Left kidney (tissue), 8 donors: Measurements from ENCODE around the gene AP1G1. TPM values are rescaled to one million over a fixed set of nuclear protein-coding genes. Genes with fewer than 3 reads are reported as not detected.
A peak's percentile ranks its signal among the peaks of the same experiment; 100 is the strongest.
"Not testable (repeated sequence)": the region's sequence is repeated elsewhere in the genome, so short reads cannot be mapped to it uniquely, and the experiment has no call there.

Experiments
- DNase-seq: peaks from one replicate; pipeline ENCODE4 v3.0.0-alpha.2; 2013
- long read RNA-seq, 8 donors: transcript quantifications; one replicate each; lab custom pipeline, GENCODE V29; 2026
- polyA plus RNA-seq: library from polyadenylated mRNA; unstranded; fragments of 120-200 nt; gene quantifications from one replicate; pipeline ENCODE4 v1.2.1, GENCODE V29; 2013; ENCODE audit not compliant: insufficient read length

AP1G1 gene
- polyA plus RNA-seq: 107 TPM
- long read RNA-seq, donor 1, partial matches to known transcripts: 5 of 5 reads
- long read RNA-seq, donor 1, other reads (novel, unspliced or antisense): 0 of 5 reads
- long read RNA-seq, donor 2, partial matches to known transcripts: 19 of 19 reads
- long read RNA-seq, donor 2, other reads (novel, unspliced or antisense): 0 of 19 reads
- long read RNA-seq, donor 3, full-length matches to known transcripts: 2 of 7 reads
- long read RNA-seq, donor 3, partial matches to known transcripts: 5 of 7 reads
- long read RNA-seq, donor 3, other reads (novel, unspliced or antisense): 0 of 7 reads
- long read RNA-seq, donor 4, partial matches to known transcripts: 18 of 18 reads
- long read RNA-seq, donor 4, other reads (novel, unspliced or antisense): 0 of 18 reads
- long read RNA-seq, donor 5, full-length matches to known transcripts: 2 of 7 reads
- long read RNA-seq, donor 5, partial matches to known transcripts: 5 of 7 reads
- long read RNA-seq, donor 5, other reads (novel, unspliced or antisense): 0 of 7 reads
- long read RNA-seq, donor 6, partial matches to known transcripts: 6 of 7 reads
- long read RNA-seq, donor 6, other reads (novel, unspliced or antisense): 0 of 7 reads
- long read RNA-seq, donor 7, partial matches to known transcripts: 5 of 5 reads
- long read RNA-seq, donor 7, other reads (novel, unspliced or antisense): 0 of 5 reads
- long read RNA-seq, donor 8, full-length matches to known transcripts: 1 of 1 reads
- long read RNA-seq, donor 8, partial matches to known transcripts: 0 of 1 reads
- long read RNA-seq, donor 8, other reads (novel, unspliced or antisense): 0 of 1 reads

GRCh38 chr16:71808593-71809459, at the start of gene AP1G1:
Gene AP1G1 (minus strand): TSS chr16:71808834. CDS start chr16:71789479, 19,355 bp downstream.
- peak; percentile 97 for DNase-seq

GRCh38 chr16:71855937-71856662, 47.5 kb upstream of the AP1G1 start:
- no peak for DNase-seq

- DNase-seq: no peak
These were observed 45.8 kb upstream of the AP1G1 start for GRCh38 chr16:71854369-71854948.

- no peak for DNase-seq
These were observed 44.8 kb upstream of the AP1G1 start for GRCh38 chr16:71853413-71853812.

- DNase-seq: no peak
These were observed 43.9 kb upstream of the AP1G1 start for GRCh38 chr16:71852561-71852960.

GRCh38 chr16:71852158-71852557, 43.5 kb upstream of the AP1G1 start:
- DNase-seq: no peak

- DNase-seq: no peak
These were observed 43.1 kb upstream of the AP1G1 start for GRCh38 chr16:71851746-71852145.

GRCh38 chr16:71848622-71849021, 40.0 kb upstream of the AP1G1 start:
- no peak for DNase-seq

GRCh38 chr16:71847096-71847495, 38.5 kb upstream of the AP1G1 start:
- DNase-seq: no peak

- no peak for DNase-seq
These were observed 37.8 kb upstream of the AP1G1 start for GRCh38 chr16:71846431-71846830.

GRCh38 chr16:71845639-71846430, 37.2 kb upstream of the AP1G1 start, which contains the start of gene ATXN1L:
Gene ATXN1L (plus strand): TSS chr16:71845976. CDS start chr16:71849741, 3,765 bp downstream.
- peak; percentile 90 for DNase-seq

GRCh38 chr16:71843572-71843971, 34.9 kb upstream of the AP1G1 start:
- DNase-seq: no peak

GRCh38 chr16:71840052-71840451, 31.4 kb upstream of the AP1G1 start:
- no peak for DNase-seq

- no peak for DNase-seq
These were observed 28.5 kb upstream of the AP1G1 start for GRCh38 chr16:71837150-71837549.

- no peak for DNase-seq
These were observed 25.7 kb upstream of the AP1G1 start for GRCh38 chr16:71834291-71834690.

- not testable (repeated sequence) for DNase-seq
These were observed 23.5 kb upstream of the AP1G1 start for GRCh38 chr16:71832112-71832511.

GRCh38 chr16:71831698-71832097, 23.1 kb upstream of the AP1G1 start:
- not testable (repeated sequence) for DNase-seq

GRCh38 chr16:71830359-71830758, 21.7 kb upstream of the AP1G1 start:
- DNase-seq: no peak

GRCh38 chr16:71826533-71827017, 17.9 kb upstream of the AP1G1 start:
- no peak for DNase-seq

GRCh38 chr16:71817155-71817500, 8.5 kb upstream of the AP1G1 start:
- not testable (repeated sequence) for DNase-seq
